ENCODE measurements around the gene PBX3.

The PBX3 gene

DNA sequence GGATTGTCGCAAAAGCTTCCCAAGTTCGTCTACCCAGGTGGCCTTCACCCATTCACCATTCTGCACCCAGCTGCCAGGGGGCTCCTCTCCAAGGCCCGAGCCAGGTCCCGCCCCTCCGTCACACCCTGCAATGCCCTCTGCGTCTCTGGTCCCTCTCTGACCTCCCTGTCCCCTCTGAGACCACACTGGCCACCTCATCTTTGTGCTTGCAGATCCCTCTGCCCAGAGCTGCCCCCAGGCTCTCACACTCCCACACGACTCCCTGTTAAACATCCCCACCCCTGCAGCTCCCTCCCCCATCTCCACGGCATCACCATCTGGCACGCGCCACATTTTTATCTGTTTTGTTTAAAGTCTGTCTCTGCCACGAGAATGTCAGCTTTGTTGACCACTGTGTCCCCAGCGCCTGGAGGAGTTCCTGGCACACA lies 243.6 kb downstream of the PBX3 start:
- no peak for FAIRE-seq
- TF ChIP-seq PAX5 (IDR thresholded peaks at IDR 0.05; ENCODE audit: insufficient read depth, low read length, severe bottlenecking) (no peak), POU2F2 (IDR thresholded peaks at IDR 0.05; ENCODE audit: low read depth, low read length) (no peak), TAF1 (IDR thresholded peaks at IDR 0.05; ENCODE audit: low read depth, low read length) (no peak), SPI1 (IDR thresholded peaks at IDR 0.05; ENCODE audit: low read depth, low read length) (no peak), POLR2AphosphoS5 (IDR thresholded peaks at IDR 0.05; ENCODE audit: low read depth, low read length) (no peak), POLR2A (IDR thresholded peaks at IDR 0.05; ENCODE audit: low read depth, low read length) (no peak)
- DNase-seq (ENCODE audit: insufficient read length, low spot score) = no peak

DNA sequence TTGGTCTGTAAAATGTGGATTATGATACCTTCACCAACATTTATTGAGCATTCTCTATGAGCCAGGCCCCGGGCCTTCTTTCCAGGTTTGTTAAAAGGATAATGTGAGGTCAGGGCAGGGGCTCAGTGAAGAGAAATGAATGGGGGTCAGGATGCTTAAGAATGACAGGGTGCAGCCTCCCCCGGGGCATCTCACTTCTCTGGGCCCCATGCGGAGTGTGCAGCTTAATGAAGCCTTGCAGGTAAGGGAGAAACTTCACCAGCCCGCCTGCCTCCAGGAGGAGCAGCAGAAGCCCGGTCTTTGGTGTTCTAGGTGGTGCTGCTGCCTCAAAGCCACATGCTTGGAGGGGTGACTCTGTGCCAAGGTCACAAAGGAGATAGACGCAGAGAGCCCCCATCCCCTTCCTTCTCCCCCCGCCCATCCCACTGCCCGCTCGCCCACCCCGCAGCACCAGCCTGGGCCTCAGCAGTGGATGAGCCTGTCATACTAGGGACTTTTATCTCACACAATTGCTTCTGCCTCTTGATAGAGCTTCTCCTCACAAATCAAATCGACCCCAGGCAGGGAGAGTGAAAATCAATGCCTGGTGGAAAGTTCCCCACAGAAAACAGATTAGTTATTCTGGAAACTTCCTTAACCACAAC lies 244.8 kb downstream of the PBX3 start:
- no peak for TF ChIP-seq SPI1 (IDR thresholded peaks at IDR 0.05; ENCODE audit: low read depth, low read length)
- no peak for TF ChIP-seq POU2F2 (IDR thresholded peaks at IDR 0.05; ENCODE audit: low read depth, low read length)
- TF ChIP-seq TAF1 (IDR thresholded peaks at IDR 0.05; ENCODE audit: low read depth, low read length) = no peak
- FAIRE-seq (no peak), DNase-seq (ENCODE audit: insufficient read length, low spot score) (no peak)

GRCh38 chr9:125992557-125992956 lies 245.4 kb downstream of the PBX3 start:
- no peak for FAIRE-seq

DNA sequence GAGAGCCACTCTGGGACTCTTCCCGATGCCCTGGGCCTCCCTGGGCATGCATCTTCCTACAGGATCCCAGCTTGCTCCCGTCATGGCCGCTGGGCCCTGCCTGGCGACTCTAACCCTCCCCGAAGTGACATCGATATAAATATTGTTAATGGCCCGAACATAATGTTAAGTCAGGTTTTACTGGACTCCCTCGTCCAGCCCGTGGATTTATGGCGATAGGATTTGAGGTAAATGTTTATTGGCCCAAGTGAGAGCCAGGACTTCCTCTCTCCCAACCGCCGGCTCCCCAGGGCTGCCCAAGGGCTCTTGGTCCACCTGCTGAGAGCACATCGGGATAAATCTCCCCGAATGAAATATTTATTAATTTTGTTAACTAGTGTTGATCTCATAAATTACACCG lies 246.3 kb downstream of the PBX3 start:
- FAIRE-seq = no peak
- no peak for TF ChIP-seq POLR2A (IDR thresholded peaks at IDR 0.05; ENCODE audit: low read depth, low read length)
- no peak for DNase-seq (ENCODE audit: insufficient read length, low spot score)

More at GRCh38 chr9:125992557-125992956, 245.4 kb downstream of the PBX3 start:
- no peak for DNase-seq (ENCODE audit: insufficient read length, low spot score)
- TF ChIP-seq POLR2A (IDR thresholded peaks at IDR 0.05; ENCODE audit: low read depth, low read length) (no peak), SPI1 (IDR thresholded peaks at IDR 0.05; ENCODE audit: low read depth, low read length) (no peak), TAF1 (IDR thresholded peaks at IDR 0.05; ENCODE audit: low read depth, low read length) (no peak), PAX5 (IDR thresholded peaks at IDR 0.05; ENCODE audit: insufficient read depth, low read length, severe bottlenecking) (no peak), POLR2AphosphoS5 (IDR thresholded peaks at IDR 0.05; ENCODE audit: low read depth, low read length) (no peak), POU2F2 (IDR thresholded peaks at IDR 0.05; ENCODE audit: low read depth, low read length) (no peak)

- DNase-seq (ENCODE audit: insufficient read length, low spot score) (no peak), FAIRE-seq (no peak)
- no peak for TF ChIP-seq POU2F2 (IDR thresholded peaks at IDR 0.05; ENCODE audit: low read depth, low read length)
- TF ChIP-seq SPI1 (IDR thresholded peaks at IDR 0.05; ENCODE audit: low read depth, low read length) = no peak
- no peak for TF ChIP-seq POLR2AphosphoS5 (IDR thresholded peaks at IDR 0.05; ENCODE audit: low read depth, low read length)
- TF ChIP-seq TAF1 (IDR thresholded peaks at IDR 0.05; ENCODE audit: low read depth, low read length) = no peak
- no peak for TF ChIP-seq POLR2A (IDR thresholded peaks at IDR 0.05; ENCODE audit: low read depth, low read length)
- no peak for TF ChIP-seq PAX5 (IDR thresholded peaks at IDR 0.05; ENCODE audit: insufficient read depth, low read length, severe bottlenecking)
Measured at GRCh38 chr9:125994066-125994943, 247.1 kb downstream of the PBX3 start.

GRCh38 chr9:125995006-125995405 lies 247.8 kb downstream of the PBX3 start:
- TF ChIP-seq POU2F2 (IDR thresholded peaks at IDR 0.05; ENCODE audit: low read depth, low read length) (no peak), SPI1 (IDR thresholded peaks at IDR 0.05; ENCODE audit: low read depth, low read length) (no peak), TAF1 (IDR thresholded peaks at IDR 0.05; ENCODE audit: low read depth, low read length) (no peak), POLR2A (IDR thresholded peaks at IDR 0.05; ENCODE audit: low read depth, low read length) (no peak), POLR2AphosphoS5 (IDR thresholded peaks at IDR 0.05; ENCODE audit: low read depth, low read length) (no peak), PAX5 (IDR thresholded peaks at IDR 0.05; ENCODE audit: insufficient read depth, low read length, severe bottlenecking) (no peak)

DNA sequence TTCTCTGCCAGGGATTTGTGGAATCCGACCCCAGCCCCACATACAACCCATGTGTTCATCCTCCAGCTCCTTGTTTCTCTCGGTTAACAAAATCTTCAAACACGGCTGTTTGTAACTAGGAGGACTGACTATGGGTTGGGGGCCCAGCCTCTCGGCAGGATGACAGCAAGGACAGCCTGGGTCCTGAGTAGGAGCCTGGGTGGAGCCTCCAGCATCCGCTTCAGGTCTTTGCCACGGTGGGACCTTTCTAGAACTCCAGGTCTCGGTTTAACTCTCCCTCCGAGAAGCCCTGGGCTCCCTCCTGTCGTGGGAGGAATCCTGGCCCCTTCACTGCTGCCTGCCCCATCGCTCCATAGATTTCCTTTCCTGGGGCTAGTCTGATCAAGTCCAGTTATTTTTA lies 248.5 kb downstream of the PBX3 start:
- no peak for TF ChIP-seq POLR2A (IDR thresholded peaks at IDR 0.05; ENCODE audit: low read depth, low read length)
- DNase-seq (ENCODE audit: insufficient read length, low spot score) = no peak
- no peak for FAIRE-seq

More at GRCh38 chr9:125995006-125995405, 247.8 kb downstream of the PBX3 start:
- DNase-seq (ENCODE audit: insufficient read length, low spot score) = no peak
- FAIRE-seq = no peak

DNA sequence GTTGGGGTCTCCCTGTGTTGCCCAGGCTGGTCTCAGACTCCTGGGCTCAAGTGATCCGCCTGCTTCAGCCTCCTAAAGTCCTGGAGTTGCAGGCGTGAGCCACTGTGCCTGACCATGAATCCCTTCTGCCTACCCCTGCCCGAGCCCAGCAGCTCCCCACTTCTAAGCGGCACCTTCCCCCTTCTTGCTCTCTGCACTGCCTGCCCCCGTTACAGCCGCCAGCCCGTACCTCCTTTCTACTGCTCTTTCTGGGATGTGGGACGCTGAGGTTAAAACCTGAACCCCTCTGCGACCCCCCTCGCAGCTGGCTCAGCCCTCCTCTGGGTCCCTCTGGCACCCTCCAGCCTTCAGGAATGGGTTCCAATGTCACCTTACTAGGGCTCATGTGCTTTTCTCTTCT lies 249.6 kb downstream of the PBX3 start:
- DNase-seq (ENCODE audit: insufficient read length, low spot score) = no peak
- no peak for TF ChIP-seq POU2F2 (IDR thresholded peaks at IDR 0.05; ENCODE audit: low read depth, low read length)
- no peak for TF ChIP-seq SPI1 (IDR thresholded peaks at IDR 0.05; ENCODE audit: low read depth, low read length)
- no peak for TF ChIP-seq POLR2AphosphoS5 (IDR thresholded peaks at IDR 0.05; ENCODE audit: low read depth, low read length)
- TF ChIP-seq POLR2A (IDR thresholded peaks at IDR 0.05; ENCODE audit: low read depth, low read length) = no peak
- no peak for TF ChIP-seq TAF1 (IDR thresholded peaks at IDR 0.05; ENCODE audit: low read depth, low read length)
- no peak for TF ChIP-seq PAX5 (IDR thresholded peaks at IDR 0.05; ENCODE audit: insufficient read depth, low read length, severe bottlenecking)
- FAIRE-seq = no peak

GRCh38 chr9:125997196-125997823 lies 250.1 kb downstream of the PBX3 start:
- FAIRE-seq (no peak), DNase-seq (ENCODE audit: insufficient read length, low spot score) (no peak)
- TF ChIP-seq PAX5 (IDR thresholded peaks at IDR 0.05; ENCODE audit: insufficient read depth, low read length, severe bottlenecking) (no peak), SPI1 (IDR thresholded peaks at IDR 0.05; ENCODE audit: low read depth, low read length) (no peak), TAF1 (IDR thresholded peaks at IDR 0.05; ENCODE audit: low read depth, low read length) (no peak), POLR2AphosphoS5 (IDR thresholded peaks at IDR 0.05; ENCODE audit: low read depth, low read length) (no peak), POLR2A (IDR thresholded peaks at IDR 0.05; ENCODE audit: low read depth, low read length) (no peak), POU2F2 (IDR thresholded peaks at IDR 0.05; ENCODE audit: low read depth, low read length) (no peak)
